Measurements from ENCODE around the gene DUSP7.

- no peak for TF ChIP-seq CTCF (conservative IDR thresholded peaks at IDR 0.05; ENCODE audit: low read depth, low read length)
- no peak for TF ChIP-seq EZH2 (IDR thresholded peaks at IDR 0.05; ENCODE audit: borderline replicate concordance, low read depth, low read length, poor library complexity, severe bottlenecking)
Measured at GRCh38 chr3:52069135-52069534, 12.8 kb upstream of the DUSP7 start.

Measured in A673 (cell line).